IMR-90 (cell line): Measurements from ENCODE around the gene TGFBI. TPM values are rescaled to one million over a fixed set of nuclear protein-coding genes. Genes with fewer than 3 reads are reported as not detected.

Experiments
- ATAC-seq: fragments of 200-7000 bp; cut with Tn5 transposase; 2 replicates; pipeline ENCODE4 v1.9.1; 2020; ENCODE audit warnings: low read depth, mild to moderate bottlenecking, moderate library complexity
- BruUV-seq: library from RNA; stranded (reverse); fragments of 400-500 nt; replicated peaks from 2 replicates; lab custom pipeline; 2021; lab: Mats Ljungman, UMichigan
- CTCF ChIA-PET: fragments of 300-600 bp; formaldehyde crosslinking; extraction: SDS; loops from one replicate; lab custom pipeline; 2021; ENCODE audit warnings: antibody characterized with exemption; lab: Yijun Ruan, JAX
- POLR2A ChIA-PET: fragments of 300-600 bp; sonication (Branson Sonifier 250); formaldehyde crosslinking; loops from one replicate; lab custom pipeline; 2022; ENCODE audit warnings: antibody characterized with exemption; ENCODE audit not compliant: unreplicated experiment; lab: Charles Lee
- DNase-seq: peaks from one replicate; pipeline ENCODE4 v3.0.0; 2013
- H2AFZ ChIP-seq: replicated peaks from 2 replicates; pipeline ENCODE3; 2013; ENCODE audit warnings: low read length, mild to moderate bottlenecking; ENCODE audit not compliant: poor library complexity
- H2AK5ac ChIP-seq: 2 replicates; pipeline ENCODE4 v1.6.1; 2013; ENCODE audit warnings: low read depth, low read length, inconsistent platforms
- H2AK9ac ChIP-seq: replicated peaks from 2 replicates; pipeline ENCODE3; 2013; ENCODE audit warnings: mild to moderate bottlenecking, low read depth, low read length, moderate library complexity; ENCODE audit not compliant: poor library complexity
- H2BK120ac ChIP-seq: 2 replicates; pipeline ENCODE4 v1.6.1; 2013; ENCODE audit warnings: low read depth, low read length, inconsistent platforms
- H2BK15ac ChIP-seq: 3 replicates; pipeline ENCODE4 v1.6.1; 2013; ENCODE audit warnings: low read depth, low read length, inconsistent platforms
- H2BK20ac ChIP-seq: 2 replicates; pipeline ENCODE4 v1.6.1; 2013; ENCODE audit warnings: low read depth, mild to moderate bottlenecking, inconsistent platforms, low read length, moderate library complexity
- H2BK5ac ChIP-seq: 2 replicates; pipeline ENCODE4 v1.6.1; 2013; ENCODE audit warnings: mild to moderate bottlenecking, low read depth, low read length, inconsistent platforms; ENCODE audit not compliant: poor library complexity, severe bottlenecking
- H3K14ac ChIP-seq: replicated peaks from 2 replicates; pipeline ENCODE4 v1.6.1; 2013; ENCODE audit warnings: low read depth, low read length, inconsistent platforms
- H3K18ac ChIP-seq: 2 replicates; pipeline ENCODE4 v1.6.1; 2013; ENCODE audit warnings: low read depth, low read length, control low read depth
- H3K23ac ChIP-seq: 2 replicates; pipeline ENCODE4 v1.6.1; 2013; ENCODE audit warnings: low read depth, low read length, inconsistent platforms
- H3K27ac ChIP-seq: 2 replicates; pipeline ENCODE4 v1.5.1; 2013; ENCODE audit warnings: mild to moderate bottlenecking, control low read depth, low read length; ENCODE audit not compliant: insufficient read depth
- H3K27me3 ChIP-seq: 2 replicates; pipeline ENCODE4 v1.6.1; 2013; ENCODE audit warnings: low read length; ENCODE audit not compliant: control insufficient read depth, insufficient read depth
- H3K36me3 ChIP-seq: 2 replicates; pipeline ENCODE4 v1.6.1; 2013; ENCODE audit warnings: low read length, mixed read lengths; ENCODE audit not compliant: control insufficient read depth, insufficient read depth
- H3K4ac ChIP-seq: 2 replicates; pipeline ENCODE4 v1.6.1; 2013; ENCODE audit warnings: low read depth, low read length, inconsistent platforms
- H3K4me1 ChIP-seq: 2 replicates; pipeline ENCODE4 v1.6.1; 2013; ENCODE audit warnings: low read length, mixed read lengths; ENCODE audit not compliant: control insufficient read depth, insufficient read depth
- H3K4me2 ChIP-seq: 2 replicates; pipeline ENCODE4 v1.6.1; 2013; ENCODE audit warnings: low read depth, mild to moderate bottlenecking, control low read depth, low read length, moderate library complexity
- H3K4me3 ChIP-seq: 2 replicates; pipeline ENCODE4 v1.5.1; 2013; ENCODE audit warnings: low read depth, mild to moderate bottlenecking, control low read depth, low read length, moderate library complexity; ENCODE audit not compliant: insufficient read depth
- H3K56ac ChIP-seq: 2 replicates; pipeline ENCODE4 v1.6.1; 2013; ENCODE audit warnings: low read length, inconsistent platforms; ENCODE audit not compliant: insufficient read depth; ENCODE audit errors: extremely low read depth
- H3K79me1 ChIP-seq, 2 experiments: 2 replicates each; pipeline ENCODE4 v1.6.1; 2013; ENCODE audit warnings: low read length in 2 of 2, inconsistent platforms in 1 of 2, low read depth in 1 of 2
- H3K9ac ChIP-seq: 2 replicates; pipeline ENCODE4 v1.6.1; 2013; ENCODE audit warnings: low read depth, low read length, control low read depth
- H3K9me1 ChIP-seq: 2 replicates; pipeline ENCODE4 v1.6.1; 2013; ENCODE audit warnings: low read length, inconsistent platforms; ENCODE audit not compliant: insufficient read depth
- H3K9me3 ChIP-seq: 2 replicates; pipeline ENCODE4 v1.6.1; 2013; ENCODE audit warnings: low read length; ENCODE audit not compliant: control insufficient read depth, insufficient read depth
- H4K20me1 ChIP-seq: 2 replicates; pipeline ENCODE4 v1.6.1; 2013; ENCODE audit warnings: low read length, inconsistent platforms; ENCODE audit not compliant: insufficient read depth
- H4K5ac ChIP-seq: 2 replicates; pipeline ENCODE4 v1.6.1; 2013; ENCODE audit warnings: mild to moderate bottlenecking, low read depth, low read length, control low read depth
- H4K8ac ChIP-seq, 2 experiments: 2 replicates each; pipeline ENCODE4 v1.6.1; 2013; ENCODE audit warnings: low read depth in 2 of 2, low read length in 2 of 2, control low read depth in 1 of 2, inconsistent platforms in 1 of 2
- H4K91ac ChIP-seq: 2 replicates; pipeline ENCODE4 v1.6.1; 2013; ENCODE audit warnings: low read depth, low read length, inconsistent platforms; ENCODE audit not compliant: insufficient read depth
- BHLHE40 ChIP-seq: fragments of 150-350 bp; IDR thresholded peaks from 2 replicates; pipeline ENCODE4 v1.6.1; 2016; ENCODE audit warnings: mild to moderate bottlenecking, low read depth, low read length
- CTCF ChIP-seq: conservative IDR thresholded peaks from 2 replicates; pipeline ENCODE4 v1.5.1; 2012; ENCODE audit warnings: mild to moderate bottlenecking, low read depth, low read length, improper control_type of control experiment
- MAZ ChIP-seq: IDR thresholded peaks from 2 replicates; pipeline ENCODE4 v1.6.1; 2012; ENCODE audit warnings: low read depth, mild to moderate bottlenecking, low read length, improper control_type of control experiment, moderate library complexity, borderline replicate concordance
- SMC3 ChIP-seq: fragments of 150-350 bp; IDR thresholded peaks from 2 replicates; pipeline ENCODE4 v1.6.1; 2016; ENCODE audit warnings: low read depth, mild to moderate bottlenecking, antibody characterized with exemption, low read length, moderate library complexity
- WGBS, 2 experiments: methylation state at CpG; one replicate each; pipeline versions ENCODE4 v1.1.5 to v1.1.7; 2013; ENCODE audit warnings: missing lambda C conversion rate in 2 of 2; ENCODE audit not compliant: insufficient read length in 1 of 2; ENCODE audit errors: extremely low coverage in 2 of 2; 5-methylcytosine and 5-hydroxymethylcytosine counted together
- dilution Hi-C: fragments of 300-500 bp; cut with HindIII; formaldehyde crosslinking; loops from one replicate; pipeline ENCODE4 v1.14.3; 2018; ENCODE audit warnings: low sequenced_read_pairs; ENCODE audit not compliant: unreplicated experiment
- in situ Hi-C: fragments of 300-500 bp; cut with MboI; formaldehyde crosslinking; loops from 3 replicates; pipeline ENCODE4 v1.14.3; 2019; ENCODE audit warnings: low sequenced_read_pairs, inconsistent platforms, mixed read lengths
- intact Hi-C: fragments of 100-400 bp; cut with micrococcal nuclease; formaldehyde crosslinking; loops from 2 replicates; pipeline ENCODE4 v1.10.0; 2022
- polyA plus RNA-seq, 3 experiments: library from polyadenylated mRNA; depleted of rRNA; stranded (reverse); fragments of >200 nt; gene quantifications; 2 replicates each; pipeline ENCODE4 v1.2.3, GENCODE V29; 2012; ENCODE audit warnings: low replicate concordance in 1 of 3
- total RNA-seq: library from RNA; depleted of rRNA; stranded (reverse); fragments of >200 nt; gene quantifications from 2 replicates; pipeline ENCODE4 v1.2.3, GENCODE V29; 2012

The TGFBI gene
- total and polyA plus RNA-seq, 2 of the 4 experiments (the other 2 are of a cell fraction) = 618 to 1,551 TPM

- H3K56ac ChIP-seq = no peak overlapping the region
- peak overlapping the region; percentile 21 for H2BK5ac ChIP-seq
- peaks cover 7% of the 10 kb centered on the region in 2 experiments; a peak in 3 of 4 replicates for H3K79me1 ChIP-seq
- H3K9me1 ChIP-seq = peaks cover 10% of the 10 kb centered on the region
- no peak overlapping the region for H4K8ac ChIP-seq
- H2BK20ac ChIP-seq = no peak overlapping the region
- no peak overlapping the region for H3K9ac ChIP-seq
- no peak overlapping the region for H3K18ac ChIP-seq
- H3K36me3 ChIP-seq = peaks cover 67% of the 10 kb centered on the region
- no peak overlapping the region for H4K91ac ChIP-seq
- no peak overlapping the region for H3K4me2 ChIP-seq
- no peak overlapping the region for H3K4me3 ChIP-seq
- H3K23ac ChIP-seq = no peak overlapping the region
- H3K4ac ChIP-seq = no peak overlapping the region
- ATAC-seq = no peak; the same call in 1 of the 2 replicates
- no peak overlapping the region for H2AFZ ChIP-seq
- no peak overlapping the region for H2AK5ac ChIP-seq
- H4K20me1 ChIP-seq = no peaks in the 10 kb centered on the region
- no peak overlapping the region for H2BK15ac ChIP-seq
- no TSS peak for BruUV-seq
- H2AK9ac ChIP-seq = no peak overlapping the region
- H3K9me3 ChIP-seq = no peaks in the 10 kb centered on the region
- dilution Hi-C loops = no loop called here
- DNase-seq = no peak
- POLR2A ChIA-PET = interaction anchor here (0.6 kb wide), 1 partner anchor 23 kb away, joined by 3 read pairs; no protein-coding TSS in a partner anchor
- CTCF ChIA-PET = interaction anchor here (0.7 kb wide), 1 partner anchor 12 kb away, joined by 3 read pairs; no protein-coding TSS in a partner anchor
- no peak overlapping the region for H3K14ac ChIP-seq
- peaks cover 10% of the 10 kb centered on the region for H3K4me1 ChIP-seq
- H3K27ac ChIP-seq = no peak overlapping the region; the same call in 1 of the 2 replicates
- no peaks in the 10 kb centered on the region for H3K27me3 ChIP-seq
- intact Hi-C loops = no loop called here
- TF ChIP-seq SMC3 = no peak
- TF ChIP-seq CTCF = 0 out of 2 replicates have a peak, but pooled peaks have one; percentile 21
- TF ChIP-seq MAZ = no peak
- no peak for TF ChIP-seq BHLHE40
- H4K5ac ChIP-seq = no peak overlapping the region
- in situ Hi-C loops = no loop called here
- no CpG with 5 or more reads among the region's 4 CpGs for WGBS, 2 experiments
- H2BK120ac ChIP-seq = no peak overlapping the region
These were observed 35.7 kb downstream of the TGFBI start for GRCh38 chr5:136064510-136064909.
